Esophagus squamous epithelium (tissue), 4 donors: Measurements from ENCODE around the gene STEAP4.

ENCODE experiments used
- CTCF ChIP-seq, 6 experiments: fragments of 450-650 bp in 4 of 6; fragments of 200-600 bp in 2 of 6; sonication (generic) in 2 of 6; IDR thresholded peaks; one replicate each; pipeline ENCODE4 v1.5.1; 2016 to 2019; ENCODE audit warnings: antibody characterized with exemption in 6 of 6, mild to moderate bottlenecking in 4 of 6, moderate library complexity in 4 of 6
- POLR2A ChIP-seq, 4 donors: fragments of 450-650 bp; IDR thresholded peaks; one replicate each; pipeline ENCODE4 v1.6.1; 2017; ENCODE audit warnings: antibody characterized with exemption in 4 of 4, mild to moderate bottlenecking in 4 of 4, moderate library complexity in 3 of 4

- TF ChIP-seq POLR2A (IDR thresholded peaks at IDR 0.05) (no peak), CTCF (IDR thresholded peaks at IDR 0.05) (no peak)
Observed at GRCh38 chr7:88316456-88316855, 9.8 kb upstream of the STEAP4 start.
